Cardiac atrium fibroblast (primary cell): ENCODE data around the gene AP4M1. TPM values are rescaled to one million over a fixed set of nuclear protein-coding genes. Genes with fewer than 3 reads are reported as not detected.

Experiments used
- total RNA-seq: library from RNA; depleted of rRNA; stranded (reverse); fragments of >200 nt; gene quantifications from 2 replicates; pipeline ENCODE4 v1.2.3, GENCODE V29; 2015

The AP4M1 gene, protein sequence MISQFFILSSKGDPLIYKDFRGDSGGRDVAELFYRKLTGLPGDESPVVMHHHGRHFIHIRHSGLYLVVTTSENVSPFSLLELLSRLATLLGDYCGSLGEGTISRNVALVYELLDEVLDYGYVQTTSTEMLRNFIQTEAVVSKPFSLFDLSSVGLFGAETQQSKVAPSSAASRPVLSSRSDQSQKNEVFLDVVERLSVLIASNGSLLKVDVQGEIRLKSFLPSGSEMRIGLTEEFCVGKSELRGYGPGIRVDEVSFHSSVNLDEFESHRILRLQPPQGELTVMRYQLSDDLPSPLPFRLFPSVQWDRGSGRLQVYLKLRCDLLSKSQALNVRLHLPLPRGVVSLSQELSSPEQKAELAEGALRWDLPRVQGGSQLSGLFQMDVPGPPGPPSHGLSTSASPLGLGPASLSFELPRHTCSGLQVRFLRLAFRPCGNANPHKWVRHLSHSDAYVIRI
- 11.7 and 23.0 TPM in 2 replicates for total RNA-seq

DNA sequence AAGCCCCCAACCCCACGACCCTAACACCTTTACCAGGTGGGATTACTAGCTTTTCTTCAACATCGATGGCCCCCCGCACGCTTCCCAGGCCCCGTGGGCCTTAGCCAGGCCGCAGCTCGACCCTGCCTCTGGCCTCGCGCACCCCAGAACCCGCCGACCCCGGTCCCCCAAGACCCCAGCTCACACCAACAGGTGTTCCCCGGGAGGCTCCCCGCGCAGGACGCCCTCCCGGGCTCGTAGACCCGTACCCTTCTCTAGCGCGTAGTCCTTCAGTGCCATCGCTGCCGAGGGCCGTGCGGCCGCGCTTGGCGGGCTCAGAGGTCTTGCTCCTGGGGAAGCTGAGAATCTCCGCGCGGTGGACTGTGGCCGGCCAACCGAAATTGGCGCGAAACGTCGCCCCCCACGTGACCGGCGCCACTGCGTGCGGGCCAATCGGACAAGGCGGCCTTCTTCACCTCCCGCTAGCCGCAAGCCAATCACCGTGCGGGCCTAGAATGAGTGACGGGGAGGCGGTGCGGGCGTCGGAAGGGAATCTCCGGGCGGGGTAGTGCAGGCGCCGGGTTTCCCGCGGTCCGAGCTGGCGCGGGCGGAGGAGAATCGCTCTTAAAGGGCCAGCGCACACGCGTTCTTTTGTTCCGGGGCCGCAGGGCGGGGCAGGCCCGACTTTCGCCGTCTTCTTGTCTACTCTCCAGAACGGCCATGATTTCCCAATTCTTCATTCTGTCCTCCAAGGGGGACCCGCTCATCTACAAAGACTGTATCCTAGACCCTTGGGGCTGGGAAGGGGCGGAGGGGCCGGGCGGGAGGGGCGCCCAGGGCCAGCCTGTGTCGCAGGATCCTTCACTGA is at the start of gene AP4M1, which contains the start of gene MCM7:
Gene AP4M1 (plus strand): TSS at position 628 of the 847 bp plus-strand sequence. CDS start 72 bp downstream, at position 700.
Gene MCM7 (minus strand): TSS at position 382 of the 847 bp plus-strand sequence. CDS start 103 bp downstream, at position 279.

DNA sequence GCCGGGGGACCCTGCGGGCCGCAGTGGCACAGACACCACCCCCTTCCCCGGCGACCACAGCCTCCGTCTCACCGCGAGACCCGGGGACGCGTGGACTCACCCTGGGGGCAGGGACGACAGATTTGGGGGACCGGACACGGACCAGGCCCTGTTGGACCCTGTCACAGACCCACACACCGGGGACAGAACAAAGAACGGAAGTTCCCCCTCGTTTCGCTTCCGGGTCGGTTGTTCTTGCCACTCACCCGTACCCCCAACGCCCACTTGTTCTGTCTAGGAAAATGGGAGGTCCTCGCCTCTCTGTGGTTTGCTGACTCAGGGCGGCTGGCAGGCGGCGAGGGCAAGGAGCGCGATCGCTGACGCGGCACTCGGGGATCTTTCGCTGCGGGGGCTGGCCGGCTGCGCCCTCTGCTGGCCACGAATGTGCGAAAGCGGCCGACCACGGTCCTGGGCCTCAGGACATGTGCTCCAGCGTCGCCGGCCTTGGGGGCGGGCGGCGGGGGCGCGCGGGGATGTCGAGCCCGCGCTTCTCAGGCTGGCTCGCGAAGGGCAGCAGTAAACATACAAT is 19.8 kb upstream of the AP4M1 start, which contains the start of gene ZNF3:
Gene ZNF3 (minus strand): TSS at position 189 of the 568 bp plus-strand sequence. CDS start 4,366 bp downstream, outside the sequence.

DNA sequence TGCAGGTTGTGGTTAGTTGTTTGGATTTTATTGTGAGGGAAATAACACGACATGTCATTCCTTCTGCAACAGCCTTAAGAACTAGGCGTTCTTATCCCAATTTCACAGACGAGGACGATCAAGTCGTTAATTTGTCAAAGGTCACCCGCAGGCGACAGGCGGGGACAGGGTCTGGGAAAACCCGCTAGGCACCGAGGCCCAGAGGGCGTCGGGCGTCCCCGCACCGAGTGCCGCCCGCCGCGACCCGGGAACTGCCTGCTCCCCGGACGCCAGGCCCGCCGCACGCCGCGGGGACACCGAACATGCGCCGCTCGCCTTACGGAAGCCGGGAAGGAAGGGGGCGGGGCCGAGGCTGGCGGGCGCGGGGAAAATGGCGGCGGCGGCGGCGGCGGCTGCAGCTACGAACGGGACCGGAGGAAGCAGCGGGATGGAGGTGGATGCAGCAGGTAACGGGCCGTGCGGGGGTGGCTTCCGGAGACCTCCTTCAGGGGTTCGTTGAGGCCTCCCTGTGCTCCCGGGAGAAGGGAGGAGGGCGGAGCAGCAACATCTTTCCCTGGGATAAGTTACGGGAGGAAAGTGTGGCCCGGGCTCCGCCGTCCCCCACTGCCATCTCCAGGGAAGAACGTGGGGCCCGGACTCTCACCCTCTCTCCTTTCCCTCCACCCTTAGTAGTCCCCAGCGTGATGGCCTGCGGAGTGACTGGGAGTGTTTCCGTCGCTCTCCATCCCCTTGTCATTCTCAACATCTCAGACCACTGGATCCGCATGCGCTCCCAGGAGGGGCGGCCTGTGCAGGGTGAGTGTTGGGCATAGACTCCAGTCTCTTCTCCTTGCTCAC is 12.6 kb upstream of the AP4M1 start, which contains the start of gene COPS6:
Gene COPS6 (plus strand): TSS at position 349 of the 837 bp plus-strand sequence. CDS start 22 bp downstream, at position 371.

DNA sequence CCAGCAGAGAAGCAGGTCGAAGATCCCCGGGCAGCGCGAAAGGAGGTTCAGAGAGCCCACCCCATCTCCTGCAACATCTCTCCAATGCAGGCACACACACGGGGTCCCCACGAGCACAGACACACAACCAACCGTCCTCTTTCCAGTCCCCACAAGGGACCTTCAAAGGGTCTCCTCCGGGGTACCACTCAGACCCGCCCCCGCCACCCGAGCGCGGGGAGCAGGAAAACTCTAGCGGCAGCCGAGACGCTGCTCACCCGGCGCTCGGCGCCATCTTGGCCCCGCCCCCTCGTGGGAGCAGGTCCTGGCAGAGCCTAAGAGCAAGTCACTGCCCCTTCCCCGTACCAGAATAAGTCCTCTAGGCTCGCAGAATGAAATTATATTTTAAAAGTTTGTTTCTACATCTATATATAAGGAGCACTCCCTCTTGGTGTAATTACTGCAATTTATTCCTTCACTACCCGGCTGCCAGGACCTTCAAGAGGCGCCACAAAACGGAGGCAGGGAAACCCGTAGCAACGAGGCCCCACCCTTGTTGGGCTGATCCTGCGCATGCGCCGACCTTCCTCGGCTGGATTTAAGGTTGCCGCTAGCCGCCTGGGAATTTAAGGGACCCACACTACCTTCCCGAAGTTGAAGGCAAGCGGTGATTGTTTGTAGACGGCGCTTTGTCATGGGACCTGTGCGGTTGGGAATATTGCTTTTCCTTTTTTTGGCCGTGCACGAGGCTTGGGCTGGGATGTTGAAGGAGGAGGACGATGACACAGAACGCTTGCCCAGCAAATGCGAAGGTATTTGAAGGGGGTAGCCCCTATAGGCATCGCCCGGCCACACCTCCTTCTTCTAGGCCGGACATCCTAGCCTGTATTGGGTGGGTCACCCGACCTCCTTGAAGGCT is 17.9 kb downstream of the AP4M1 start, which contains the start of the genes CNPY4 and TAF6:
Gene CNPY4 (plus strand): TSS at position 563 of the 898 bp plus-strand sequence. CDS start 111 bp downstream, at position 674.
Gene TAF6 (minus strand): TSS at position 287 of the 898 bp plus-strand sequence. CDS start 5,149 bp downstream, outside the sequence.

DNA sequence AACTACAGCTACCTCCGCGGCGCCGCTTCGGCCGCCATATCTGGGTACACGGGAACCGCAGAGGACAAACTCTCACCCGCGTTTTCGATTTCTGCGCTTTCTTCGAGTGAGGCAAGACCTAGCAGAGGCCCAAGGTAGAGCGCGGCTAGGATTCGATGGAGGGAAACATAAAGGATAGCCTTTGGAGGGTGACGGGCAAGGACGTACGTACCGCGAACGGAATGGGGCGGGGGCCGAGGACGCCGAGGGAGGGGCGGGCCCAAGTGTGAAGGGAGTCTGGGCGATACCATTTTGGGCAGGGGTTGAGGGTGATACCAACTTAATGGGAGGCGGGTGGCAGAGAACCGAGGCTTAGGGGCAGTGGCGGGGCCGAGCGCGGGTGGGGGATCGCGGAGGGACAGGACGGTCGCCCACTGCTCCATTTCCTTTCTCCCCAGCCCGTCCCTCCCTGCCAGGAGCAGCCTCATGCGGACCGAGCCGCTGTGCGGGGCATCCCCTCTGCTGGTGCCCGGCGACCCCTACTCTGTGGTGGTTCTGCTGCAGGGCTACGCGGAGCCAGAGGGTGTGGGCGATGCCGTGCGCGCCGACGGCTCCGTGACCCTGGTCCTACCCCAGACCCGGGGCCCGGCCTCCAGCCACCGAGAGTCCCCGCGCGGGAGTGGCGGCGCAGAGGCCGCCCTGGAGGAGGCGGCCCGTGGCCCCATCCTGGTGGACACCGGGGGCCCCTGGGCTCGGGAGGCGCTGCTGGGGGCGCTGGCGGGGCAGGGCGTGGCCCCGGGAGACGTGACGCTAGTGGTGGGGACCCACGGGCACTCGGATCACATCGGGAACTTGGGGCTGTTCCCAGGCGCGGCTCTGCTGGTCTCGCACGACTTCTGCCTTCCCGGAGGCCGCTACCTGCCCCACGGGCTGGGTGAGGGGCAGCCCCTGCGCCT is 25.8 kb downstream of the AP4M1 start, which contains the start of gene MBLAC1:
Gene MBLAC1 (plus strand): TSS at position 37 of the 935 bp plus-strand sequence. CDS start 429 bp downstream, at position 466.

DNA sequence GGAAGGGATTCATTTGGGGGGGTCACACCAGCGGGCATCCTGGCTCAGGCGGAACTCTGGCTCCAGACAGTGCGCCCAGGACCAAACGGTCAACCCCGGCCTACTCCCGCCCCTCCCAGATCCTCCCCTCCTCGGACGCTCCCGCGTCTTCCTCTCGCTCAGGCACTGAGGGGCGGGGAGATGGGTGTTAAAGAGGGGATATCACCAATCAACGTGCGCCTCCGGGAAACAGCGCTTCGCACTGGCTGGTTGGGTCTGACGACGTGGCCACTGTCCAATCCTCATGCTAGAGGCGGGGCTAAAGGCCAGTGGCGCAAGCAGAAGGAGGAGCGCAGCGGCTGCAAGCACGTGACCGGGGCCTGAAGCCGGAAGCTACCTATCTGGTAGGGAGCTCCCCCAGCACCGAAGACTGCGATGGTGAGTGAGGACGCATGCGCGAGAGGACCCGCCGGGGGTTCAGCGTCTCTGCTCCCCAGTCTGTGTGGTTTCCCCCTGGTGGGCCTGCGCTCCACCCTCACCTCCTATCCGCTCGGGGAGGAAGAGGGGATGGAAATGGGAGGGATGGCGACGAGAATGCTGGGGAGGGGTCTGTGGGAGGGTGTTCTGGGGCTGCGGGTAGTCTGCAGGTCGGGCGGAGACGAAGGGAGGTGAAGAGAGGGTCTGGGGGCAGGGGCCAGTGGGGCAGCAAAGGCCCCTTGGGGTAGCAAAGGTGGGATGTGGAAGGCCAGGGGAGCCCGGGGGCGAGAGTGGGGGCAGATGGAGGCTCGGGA is 47.3 kb downstream of the AP4M1 start, which contains the start of gene LAMTOR4:
Gene LAMTOR4 (plus strand): TSS at position 360 of the 770 bp plus-strand sequence. CDS start 55 bp downstream, at position 415.

Other genes starting within 250 kb of the AP4M1 start
- gene OR2AE1, start 224.6 kb upstream of the AP4M1 start, total RNA-seq = 0.16 TPM in 1 of 2 replicates, not detected in the other
- gene TRIM4, start 182.1 kb upstream of the AP4M1 start, total RNA-seq = 26.5 and 30.5 TPM in 2 replicates
- gene GJC3, start 172.0 kb upstream of the AP4M1 start, total RNA-seq = not detected in 2 replicates
- not detected in 2 replicates for gene AZGP1, start 125.6 kb upstream of the AP4M1 start, total RNA-seq
- gene ZKSCAN1, start 86.0 kb upstream of the AP4M1 start, total RNA-seq = 17.1 and 20.3 TPM in 2 replicates
- 7.2 and 10.5 TPM in 2 replicates for gene ZSCAN21, start 51.9 kb upstream of the AP4M1 start, total RNA-seq
- gene ZNF3, start 19.9 kb upstream of the AP4M1 start, total RNA-seq = 12.5 and 17.8 TPM in 2 replicates
- gene COPS6, start 12.7 kb upstream of the AP4M1 start, total RNA-seq = 45.8 and 57.2 TPM in 2 replicates
- 26.2 and 34.8 TPM in 2 replicates for gene MCM7, start 246 bp upstream of the AP4M1 start, total RNA-seq
- 51.4 and 58.5 TPM in 2 replicates for gene TAF6, start 17.7 kb downstream of the AP4M1 start, total RNA-seq
- gene CNPY4, start 18.0 kb downstream of the AP4M1 start, total RNA-seq = 22.0 and 22.9 TPM in 2 replicates
- 3.4 and 5.4 TPM in 2 replicates for gene MBLAC1, start 25.3 kb downstream of the AP4M1 start, total RNA-seq
- gene LAMTOR4, start 47.3 kb downstream of the AP4M1 start, total RNA-seq = 136 and 155 TPM in 2 replicates
- 7.3 and 10.5 TPM in 2 replicates for gene TRAPPC14, start 57.1 kb downstream of the AP4M1 start, total RNA-seq
- gene GAL3ST4, start 67.0 kb downstream of the AP4M1 start, total RNA-seq = 3.8 and 4.5 TPM in 2 replicates
- gene GPC2, start 75.7 kb downstream of the AP4M1 start, total RNA-seq = 5.6 TPM in 1 of 2 replicates, not detected in the other
- 0.16 and 1.8 TPM in 2 replicates for gene STAG3, start 76.3 kb downstream of the AP4M1 start, total RNA-seq
- gene PVRIG, start 118.3 kb downstream of the AP4M1 start, total RNA-seq = not detected in 2 replicates
- gene SPDYE3, start 206.1 kb downstream of the AP4M1 start, total RNA-seq = not detected in 2 replicates